ENCODE data around the gene BANP. TPM values are rescaled to one million over a fixed set of nuclear protein-coding genes. Genes with fewer than 3 reads are reported as not detected.
"Not testable (repeated sequence)": the region's sequence is repeated elsewhere in the genome, so short reads cannot be mapped to it uniquely, and the experiment has no call there.

BANP gene
- total RNA-seq, 1 experiment from 2014 or later, result 17.3 TPM

DNA sequence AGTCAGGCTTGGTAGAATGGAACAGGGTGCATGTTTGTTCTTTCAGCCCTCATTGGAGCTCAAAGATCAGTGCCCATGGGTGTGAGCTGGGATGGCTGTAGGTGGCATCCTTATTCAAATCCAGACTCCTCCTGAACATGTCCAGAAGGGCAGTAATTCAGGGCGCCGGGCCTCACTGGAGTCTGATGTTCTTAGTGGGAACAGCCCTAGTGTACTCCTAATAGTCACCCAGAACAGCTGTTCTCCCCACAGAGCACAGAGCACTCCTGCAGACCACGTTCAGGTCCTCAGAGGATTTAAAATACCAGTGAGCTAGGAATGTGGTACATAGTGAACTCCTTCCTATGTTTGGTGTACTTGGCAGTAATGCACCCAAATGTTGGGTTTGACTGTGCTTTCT is 96.2 kb downstream of the BANP start:
- no peak for DNase-seq (ENCODE audit: low read depth)

DNA sequence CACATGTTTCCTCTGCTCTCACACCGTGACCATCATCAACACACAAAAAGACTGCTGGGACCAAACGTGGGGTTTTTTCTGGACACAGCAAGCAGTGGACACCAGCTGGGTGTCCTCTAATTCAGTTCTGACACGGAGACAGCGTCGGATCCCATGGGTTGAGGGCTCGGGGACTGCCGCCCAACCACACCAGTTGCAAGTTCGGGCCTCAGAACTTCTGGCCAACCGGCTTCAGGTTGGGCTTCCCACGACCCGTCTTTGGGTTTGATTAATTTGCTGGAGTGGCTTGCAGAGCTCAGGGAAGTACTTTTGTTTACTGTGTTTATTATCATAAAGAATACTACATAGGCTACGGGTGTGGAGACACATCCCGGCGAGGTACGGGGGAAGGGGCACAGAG is 97.8 kb downstream of the BANP start:
- DNase-seq (ENCODE audit: low read depth), result no peak

DNA sequence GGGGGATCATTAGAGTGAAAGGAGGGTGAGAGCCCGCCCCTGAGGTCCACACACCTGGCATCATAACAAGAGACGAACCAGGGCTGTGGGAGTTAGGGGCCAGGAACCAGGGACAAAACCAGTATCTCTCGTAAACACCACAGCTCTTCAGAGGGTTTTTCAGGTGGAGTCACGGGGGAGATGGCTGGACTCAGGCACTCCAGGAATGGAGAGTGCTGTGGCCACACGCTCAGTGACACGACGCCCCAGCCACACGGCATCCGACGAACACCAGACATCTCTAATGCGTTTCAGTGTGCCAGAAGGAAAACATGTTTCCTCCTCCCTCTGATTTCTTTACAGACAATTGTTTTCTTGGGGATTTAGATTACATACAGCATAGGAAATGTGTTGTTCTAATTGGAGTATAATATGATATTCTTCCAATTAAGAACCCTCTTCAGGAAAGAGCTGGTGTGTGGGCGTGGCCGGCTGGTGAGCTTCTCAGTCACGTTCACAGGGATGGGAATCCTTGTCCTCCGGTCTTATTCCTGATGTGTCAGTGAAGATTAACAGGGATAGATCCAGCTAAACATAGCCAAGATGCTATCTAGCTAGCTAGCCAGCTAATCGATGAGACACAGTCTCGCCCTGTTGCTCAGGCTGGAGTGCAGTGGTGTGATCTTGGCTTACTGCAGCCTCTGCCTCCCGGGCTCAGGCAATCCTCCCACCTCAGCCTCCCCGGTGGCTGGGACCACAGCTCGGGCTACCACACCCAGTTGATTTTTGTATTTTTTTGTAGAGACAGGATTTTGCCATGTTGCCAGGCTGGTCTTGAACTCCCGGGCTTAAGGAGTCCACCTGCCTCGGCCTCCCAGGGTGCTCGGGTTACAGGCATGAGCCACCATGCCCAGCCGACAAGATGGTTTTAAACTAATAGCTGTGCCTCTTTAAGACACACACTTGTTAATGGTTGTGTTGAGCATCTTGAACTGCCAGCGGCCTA is 98.6 kb downstream of the BANP start:
- no peak for DNase-seq (ENCODE audit: low read depth)

DNA sequence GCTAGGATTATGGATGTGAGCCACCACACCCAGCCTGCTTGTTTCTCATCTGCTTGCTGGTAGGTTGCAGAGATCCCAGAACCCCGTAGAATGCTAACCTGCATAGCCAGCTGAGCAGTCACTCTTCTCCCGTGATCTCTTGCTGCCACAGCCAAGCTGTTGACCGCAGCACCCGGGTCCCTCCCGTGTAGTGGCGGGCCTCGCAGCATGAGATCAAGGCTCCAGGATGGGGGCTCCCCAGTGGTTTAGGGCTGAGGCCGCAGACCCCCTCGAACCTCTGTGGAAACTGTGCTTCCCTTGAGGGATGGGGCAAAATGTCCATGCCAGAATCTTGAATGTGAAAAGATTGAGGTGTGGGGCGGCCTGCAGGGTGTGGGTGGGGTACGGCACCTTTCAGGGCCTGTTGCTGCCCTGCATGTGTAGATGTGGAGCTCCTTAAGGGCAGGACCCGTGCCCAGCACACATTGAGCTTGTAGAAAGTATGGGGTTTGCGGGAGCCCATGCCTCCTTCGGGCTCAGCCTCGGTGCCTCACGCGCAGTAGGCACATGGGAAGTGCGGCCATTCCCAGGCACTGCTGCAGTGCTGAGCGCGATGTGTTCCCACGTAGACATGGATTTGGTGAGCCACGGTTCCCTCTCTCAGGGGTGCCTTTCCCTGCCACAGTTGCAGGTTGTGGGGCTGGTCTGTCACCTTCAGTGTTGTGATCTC is 99.9 kb downstream of the BANP start:
- DNase-seq (ENCODE audit: low read depth), result no peak

DNA sequence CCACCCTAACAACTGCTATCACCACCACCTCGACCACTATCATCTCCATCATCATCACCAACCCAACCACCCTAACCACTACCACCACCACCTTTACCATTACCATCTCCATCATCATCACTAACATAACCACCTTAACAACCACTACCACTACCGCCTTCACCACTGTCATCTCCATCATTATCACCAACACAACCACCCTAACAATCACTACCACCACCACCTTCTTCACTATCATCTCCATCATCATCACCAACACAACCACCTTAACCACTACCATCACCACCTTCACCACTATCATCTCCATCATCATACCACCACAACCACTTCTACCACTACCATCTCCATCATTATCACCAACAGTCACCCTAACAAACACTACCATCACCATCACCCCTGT is 101.4 kb downstream of the BANP start:
- no peak for DNase-seq (ENCODE audit: low read depth)

DNA sequence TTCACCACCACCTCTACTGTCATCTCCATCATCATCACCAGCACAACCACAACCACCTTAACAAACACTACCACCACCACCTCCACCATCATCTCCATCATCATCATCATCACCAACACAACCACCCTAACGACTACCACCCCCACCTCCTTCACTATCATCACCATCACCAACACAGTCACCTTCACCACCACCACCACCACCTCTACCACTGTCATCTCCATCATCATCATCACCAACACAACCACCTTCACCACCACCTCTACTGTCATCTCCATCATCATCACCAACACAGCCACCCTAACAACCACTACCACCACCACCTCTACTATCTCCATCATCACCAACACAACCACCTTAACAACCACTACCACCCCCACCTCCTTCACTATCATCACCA is 102.2 kb downstream of the BANP start:
- not testable (repeated sequence) for DNase-seq (ENCODE audit: low read depth)

DNA sequence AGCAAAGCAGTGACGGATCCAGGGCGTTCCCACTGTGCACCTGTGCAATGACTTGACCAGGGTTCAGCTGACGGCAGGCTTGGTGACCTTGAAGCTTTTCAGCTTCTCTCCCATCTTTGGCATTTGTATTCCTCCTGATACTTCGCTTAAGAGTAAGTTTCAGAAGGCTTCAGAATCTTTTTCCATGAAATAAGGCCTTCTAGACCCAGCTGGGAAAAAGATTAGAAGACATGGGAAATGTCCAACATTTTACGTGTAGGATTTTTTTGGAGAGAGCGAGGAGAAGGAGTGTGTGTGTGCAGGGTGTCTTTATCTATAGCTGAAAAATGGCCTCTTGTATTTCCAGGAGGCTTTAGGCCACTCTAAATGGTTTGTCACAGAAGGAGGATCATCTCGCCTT is 104.1 kb downstream of the BANP start:
- DNase-seq (ENCODE audit: low read depth), result no peak

DNA sequence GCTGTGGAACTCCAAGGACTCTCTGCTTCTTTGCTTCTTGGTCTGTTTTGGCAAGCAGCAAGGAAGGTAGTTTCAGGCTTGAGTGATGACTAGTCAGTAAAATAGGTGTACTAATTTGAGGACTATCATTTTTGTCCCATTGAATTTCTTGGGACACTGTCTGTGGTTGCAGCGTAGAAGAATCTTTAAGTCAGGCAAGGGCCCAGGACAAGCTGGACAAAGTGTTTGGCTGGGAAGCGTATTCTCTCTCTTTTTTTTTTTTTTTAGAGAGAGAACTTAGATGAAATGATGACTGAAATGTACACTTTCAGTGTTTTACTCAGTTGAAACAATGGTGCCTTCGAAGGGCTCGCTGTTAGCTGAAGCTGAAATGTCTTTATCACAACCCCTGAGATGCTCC is 105.0 kb downstream of the BANP start:
- DNase-seq (ENCODE audit: low read depth), result no peak

DNA sequence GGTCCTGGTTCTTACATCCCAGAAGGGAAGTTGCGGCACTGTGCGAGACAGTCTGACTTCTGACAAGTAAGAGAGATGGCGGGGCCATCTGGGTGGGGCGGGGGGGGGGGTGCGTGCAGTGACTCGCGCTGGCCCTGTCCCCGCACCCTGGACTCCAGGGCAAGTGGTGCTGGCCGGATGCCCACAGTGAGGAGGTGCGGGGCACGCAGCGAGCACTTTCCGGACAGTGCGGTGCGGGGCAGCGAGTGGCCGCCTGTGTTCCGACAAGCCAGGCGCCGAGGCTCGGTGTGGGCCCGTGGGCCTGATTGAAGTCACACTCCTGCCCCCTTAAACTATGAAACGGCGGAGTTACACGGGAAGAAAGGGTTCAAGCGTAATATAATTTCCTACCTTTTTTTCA is 106.4 kb downstream of the BANP start:
- DNase-seq (ENCODE audit: low read depth), result no peak

DNA sequence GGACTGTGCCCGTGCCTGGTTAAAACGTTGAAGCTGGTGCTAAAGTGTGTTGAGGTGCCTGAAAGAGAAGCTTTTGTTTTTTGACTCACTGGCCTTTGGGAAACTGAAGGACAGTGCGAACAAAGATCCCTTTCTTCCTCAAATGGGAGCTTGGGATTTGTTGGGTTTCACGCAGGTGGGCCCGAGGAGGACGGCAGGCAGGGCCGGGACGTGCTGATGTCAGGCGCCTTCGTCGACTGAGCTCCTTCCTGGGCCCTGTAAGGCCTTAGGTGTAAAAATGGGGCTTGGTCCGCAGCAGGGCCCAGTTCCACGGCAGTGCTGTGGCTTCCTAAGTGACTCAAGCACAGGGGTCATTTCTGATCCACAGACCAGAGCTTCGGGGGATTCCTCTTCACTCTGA is 106.9 kb downstream of the BANP start:
- DNase-seq (ENCODE audit: low read depth), result no peak

DNA sequence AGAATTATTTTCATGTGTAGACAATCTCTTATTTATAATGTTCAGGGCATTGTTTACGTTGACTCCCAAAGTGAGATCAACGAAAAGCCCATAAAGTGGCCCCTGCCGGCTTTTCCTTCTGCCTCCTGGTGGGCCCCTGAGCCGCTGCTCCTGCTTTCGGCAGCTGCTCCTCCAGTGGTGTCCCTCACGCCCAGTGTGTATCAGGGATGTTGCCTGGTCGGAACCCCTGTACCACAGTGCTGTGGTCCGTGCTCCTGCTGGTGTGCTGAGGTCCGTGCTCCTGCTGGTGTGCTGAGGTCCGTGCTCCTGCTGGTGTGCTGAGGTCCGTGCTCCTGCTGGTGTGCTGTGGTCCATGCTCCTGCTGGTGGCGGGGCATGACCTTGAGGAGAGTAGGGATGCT is 107.6 kb downstream of the BANP start:
- no peak for DNase-seq (ENCODE audit: low read depth)

DNA sequence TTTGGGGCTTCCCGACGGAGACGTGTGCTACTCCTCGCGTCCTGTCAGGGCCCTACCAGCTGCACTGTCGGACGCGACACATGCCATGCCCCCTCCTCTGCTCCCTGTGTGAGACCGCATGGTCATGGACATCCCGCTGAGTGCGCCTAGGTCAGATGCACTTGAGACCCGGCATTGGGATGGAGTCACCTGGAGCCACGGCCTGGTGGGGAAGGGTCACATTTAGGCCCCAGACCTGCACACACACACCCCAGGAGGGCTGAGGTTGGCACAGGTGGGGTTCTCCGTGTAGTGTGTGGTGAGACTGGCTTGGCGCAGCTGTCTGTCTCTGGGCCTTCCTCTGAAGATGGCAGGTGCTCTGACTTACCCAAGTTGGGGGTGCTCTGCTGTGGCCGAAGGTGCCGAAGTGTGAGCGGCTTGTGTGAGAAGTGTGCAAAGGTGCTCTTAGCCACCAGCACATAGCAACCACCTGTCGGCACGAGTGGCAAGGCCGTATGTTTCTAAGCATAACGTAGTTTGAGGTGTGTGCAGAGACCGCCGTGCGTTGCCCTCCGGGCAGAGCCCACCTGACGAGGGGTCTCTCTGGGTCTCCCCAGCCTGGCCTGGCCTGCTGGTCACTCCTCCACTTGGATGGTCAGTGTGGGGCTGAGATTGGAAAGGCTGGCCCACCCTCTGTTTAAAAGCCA is 108.6 kb downstream of the BANP start:
- no peak for DNase-seq (ENCODE audit: low read depth)

DNA sequence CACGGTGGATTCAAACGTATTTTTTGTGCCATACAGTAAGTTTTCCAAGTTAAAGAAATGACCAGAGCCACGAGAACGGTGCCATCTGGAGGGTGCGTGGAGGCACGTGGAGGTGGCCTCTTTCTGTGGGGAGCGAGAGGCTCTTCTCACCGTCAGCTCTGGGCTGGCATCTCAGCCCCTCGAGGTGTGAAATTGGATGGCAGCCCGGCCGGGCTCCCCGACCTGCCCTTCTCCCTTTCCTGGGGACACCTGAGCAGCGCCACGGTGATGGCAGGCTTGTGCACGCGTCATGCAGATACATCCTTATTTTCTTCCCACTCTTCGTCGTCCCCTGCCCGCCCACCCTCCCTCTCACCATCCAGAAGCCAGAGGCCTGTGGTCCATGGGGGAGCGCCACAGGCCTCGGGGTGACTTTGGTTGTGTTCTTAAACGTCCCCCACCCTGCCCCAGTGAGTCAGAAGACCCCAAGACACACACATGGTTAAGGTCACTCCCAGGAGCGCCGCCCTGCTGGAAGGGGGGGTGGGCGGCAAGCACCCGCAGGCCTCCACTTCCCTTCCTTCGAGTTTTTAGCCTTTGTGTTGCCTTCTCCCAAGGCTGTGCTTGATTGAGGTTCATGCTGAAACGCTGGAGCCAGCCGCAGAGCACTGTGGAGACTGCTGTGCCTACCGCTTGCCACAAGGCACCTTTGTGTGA is 109.4 kb downstream of the BANP start:
- no peak for DNase-seq (ENCODE audit: low read depth)

DNA sequence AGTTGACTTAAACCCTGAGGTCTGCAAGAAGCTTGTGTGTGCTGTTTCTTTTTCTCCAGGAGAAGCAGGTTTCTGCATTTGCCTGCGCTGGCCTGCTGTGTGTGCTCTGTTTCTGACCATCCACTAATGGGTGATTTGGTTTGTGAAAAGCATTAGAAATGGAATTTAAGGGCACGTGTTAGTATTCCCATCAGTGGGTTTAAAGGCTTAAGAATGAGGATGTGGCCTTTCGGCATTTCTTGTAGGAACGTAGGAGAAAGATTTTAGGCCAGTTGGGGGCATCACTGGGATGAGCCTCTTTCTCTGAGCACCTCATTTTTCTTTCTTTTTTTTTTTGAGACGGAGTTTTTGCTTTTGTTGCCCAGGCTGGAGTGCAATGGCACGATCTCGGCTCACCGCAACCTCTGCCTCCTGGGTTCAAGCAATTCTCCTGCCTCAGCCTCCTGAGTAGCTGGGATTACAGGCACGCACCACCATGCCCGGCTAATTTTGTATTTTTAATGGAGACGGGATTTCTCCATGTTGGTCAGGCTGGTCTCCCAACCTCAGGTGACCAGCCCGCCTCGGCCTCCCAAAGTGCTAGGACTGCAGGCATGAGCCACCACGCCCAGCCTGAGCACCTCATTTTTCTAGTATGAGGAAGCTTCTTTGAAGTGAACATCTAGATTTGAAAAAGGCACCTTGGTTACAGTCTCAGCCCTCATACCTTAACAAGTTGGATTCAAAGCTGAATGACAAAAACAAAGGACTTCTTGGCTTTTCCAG is 110.3 kb downstream of the BANP start:
- DNase-seq (ENCODE audit: low read depth), result no peak

DNA sequence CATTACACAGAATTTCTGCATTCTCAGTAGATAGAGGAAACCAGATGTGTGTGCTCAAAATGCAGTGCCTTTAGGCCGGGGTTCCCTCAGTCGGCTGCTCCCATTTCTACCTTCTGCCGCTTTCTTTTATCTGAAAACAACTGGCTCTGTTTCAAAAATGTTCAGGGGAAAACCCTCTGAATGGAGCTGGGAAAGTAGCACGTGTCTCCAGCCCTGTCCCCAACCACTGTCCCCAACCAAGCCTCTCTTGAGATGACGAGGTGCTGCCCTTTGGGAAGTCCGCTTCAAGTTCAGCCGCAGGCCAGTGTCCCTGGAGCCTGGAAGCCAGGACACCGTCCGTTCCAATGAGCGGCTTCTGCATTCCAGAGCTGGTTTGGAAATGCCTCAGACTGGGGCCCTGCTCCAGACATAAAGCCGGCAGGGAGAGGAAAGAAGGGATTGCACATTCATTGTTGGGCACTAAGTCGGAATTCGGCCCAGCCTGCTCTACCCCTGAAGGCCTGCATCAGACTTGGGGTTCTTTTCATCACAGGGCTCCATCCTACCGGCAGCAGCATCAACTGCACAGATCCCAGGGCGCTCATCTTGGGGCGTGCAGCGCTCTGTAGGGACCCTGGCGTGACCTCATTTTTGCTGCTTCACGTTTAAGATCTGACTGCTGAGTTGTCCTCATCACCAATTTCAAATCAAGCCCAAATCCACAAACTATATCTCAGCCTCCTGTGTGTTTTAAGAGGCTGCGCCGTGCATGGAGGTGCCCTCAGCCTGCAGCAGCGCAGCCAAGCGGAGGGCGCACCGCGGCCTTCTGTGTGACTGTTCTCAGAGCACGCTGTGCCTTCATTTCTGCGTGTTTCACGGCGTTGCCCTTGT is 111.3 kb downstream of the BANP start:
- no peak for DNase-seq (ENCODE audit: low read depth)

DNA sequence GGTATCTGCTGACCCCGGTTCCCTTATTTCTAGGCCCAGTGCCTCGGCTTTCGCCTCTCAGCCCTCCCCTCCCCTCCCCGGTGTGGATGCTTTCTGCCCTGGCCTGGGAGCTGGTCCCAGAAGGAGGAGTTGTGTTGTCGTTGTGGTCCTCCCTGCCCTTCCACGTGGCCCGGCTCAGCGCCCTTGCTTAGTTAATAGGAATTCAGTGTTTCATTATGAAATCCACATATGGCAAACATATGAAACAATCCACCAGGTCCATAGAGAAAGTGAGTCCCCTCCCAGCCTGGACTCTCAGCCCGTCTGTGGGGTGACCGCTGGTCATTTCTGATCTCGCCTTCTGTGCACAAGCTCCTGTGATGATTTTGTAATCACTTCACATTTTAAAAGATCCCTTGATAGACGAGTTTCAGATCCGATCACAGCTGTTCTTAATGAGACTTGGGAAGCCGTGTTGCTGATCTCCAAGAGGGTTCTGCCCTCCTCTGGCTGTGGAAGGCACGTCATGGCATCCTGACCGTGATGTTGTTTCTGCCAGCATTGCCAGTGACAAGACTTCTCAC is 112.1 kb downstream of the BANP start:
- DNase-seq (ENCODE audit: low read depth), result no peak

DNA sequence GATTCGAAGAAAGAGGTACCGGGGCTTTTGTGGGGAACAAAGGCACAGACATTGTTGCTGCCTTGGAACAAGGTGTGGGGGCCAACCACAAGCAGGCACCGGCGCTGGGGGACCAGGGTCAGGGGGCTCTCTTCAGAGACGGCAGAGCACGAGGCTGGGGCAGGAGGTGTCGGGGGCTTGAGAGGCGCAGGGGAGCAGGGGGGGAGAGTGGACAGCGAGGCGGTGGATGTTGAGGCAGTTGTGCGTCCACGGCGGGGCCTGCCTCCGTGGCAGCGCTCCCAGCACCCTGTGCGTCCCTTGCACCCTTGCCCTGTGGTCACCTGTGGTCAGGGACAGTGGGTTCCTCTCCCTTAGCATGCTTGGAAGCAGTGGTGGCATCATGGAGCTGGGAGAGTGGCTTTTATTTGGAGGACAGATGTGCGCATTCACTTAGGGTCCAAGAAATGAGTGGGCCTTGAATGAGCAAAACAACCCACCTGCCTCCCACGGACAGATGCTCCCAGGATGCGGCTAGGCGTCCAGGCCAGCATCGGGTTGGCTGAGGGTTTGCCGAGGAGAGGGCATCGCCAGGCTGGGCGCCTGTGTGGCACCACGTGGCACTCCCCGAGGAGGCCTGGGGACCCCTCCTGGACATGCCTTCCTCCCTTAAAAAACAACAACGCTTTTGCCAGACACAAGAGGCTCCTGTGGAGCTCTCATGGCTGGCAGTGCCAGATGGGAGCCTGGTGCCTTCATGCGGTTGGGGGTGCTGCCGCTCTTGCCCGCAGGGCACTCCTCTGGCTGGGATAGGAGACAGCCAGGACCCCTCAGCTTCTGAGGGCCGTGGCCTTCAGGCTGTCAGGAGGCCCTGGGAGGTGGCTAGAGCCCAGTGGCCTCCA is 113.0 kb downstream of the BANP start:
- no peak for DNase-seq (ENCODE audit: low read depth)

DNA sequence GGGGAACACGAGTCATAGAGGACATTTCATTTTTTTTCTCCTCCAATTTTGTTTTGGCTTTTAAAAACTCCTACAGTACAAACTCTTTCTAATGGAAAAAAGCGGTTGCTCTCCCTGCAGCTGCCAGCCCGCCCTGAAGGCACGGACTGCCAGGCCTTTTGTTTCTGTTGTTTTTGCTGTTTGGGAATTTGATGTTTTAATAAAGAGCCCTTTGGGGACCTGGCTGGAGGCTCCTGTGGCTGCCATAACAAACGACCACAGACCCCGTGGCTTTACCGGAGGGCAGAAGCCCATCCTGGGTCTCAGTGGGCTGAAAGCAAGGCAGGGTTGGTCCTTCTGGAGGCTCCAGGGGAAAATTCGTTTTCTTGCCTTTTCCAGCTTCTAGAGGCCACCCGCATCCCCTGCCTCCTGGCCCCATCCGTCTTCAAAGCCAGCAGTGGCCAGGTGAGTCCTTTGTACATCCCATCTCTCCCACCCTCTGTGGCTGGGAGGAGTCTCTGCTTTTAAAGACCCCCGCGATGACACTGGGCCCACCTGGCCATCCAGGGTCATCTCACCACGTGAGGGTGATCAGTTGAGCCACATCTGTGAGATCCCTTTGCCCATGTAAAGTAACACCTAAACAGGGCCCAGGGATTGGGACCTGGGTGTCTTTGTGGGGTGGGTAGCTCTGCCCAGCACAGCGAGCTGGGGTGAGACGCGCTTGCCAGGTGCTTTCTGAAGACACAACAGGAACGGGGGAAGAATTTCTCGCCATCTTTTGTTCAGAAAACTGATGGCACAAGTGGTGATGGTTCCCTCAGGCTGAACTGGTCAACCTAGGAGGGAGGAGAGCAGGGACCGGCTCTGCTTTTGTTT is 113.9 kb downstream of the BANP start:
- DNase-seq (ENCODE audit: low read depth), result no peak
